Stimulated activated CD4-positive, alpha-beta T cell treated with anti-CD3 and anti-CD28 coated beads, Interleukin-1b, Interleukin-23, amount 100 ng/mL, for 1 hour (primary cell): ENCODE measurements around the gene SLC24A4.

Source experiments
- DNase-seq, 2 donors: peaks; one replicate each; pipeline ENCODE4 v3.0.0-alpha.2; 2020; ENCODE audit warnings: low read depth in 2 of 2

SLC24A4 gene

GRCh38 chr14:92500491-92500941 is 177.6 kb downstream of the SLC24A4 start:
- no peak for DNase-seq

GRCh38 chr14:92501891-92502351 is 179.0 kb downstream of the SLC24A4 start:
- DNase-seq: no peak

GRCh38 chr14:92502541-92503286 is 179.7 kb downstream of the SLC24A4 start:
- DNase-seq: no peak

- DNase-seq: no peak
Observed at GRCh38 chr14:92503756-92504491, 181.0 kb downstream of the SLC24A4 start.

GRCh38 chr14:92505826-92506225 is 182.9 kb downstream of the SLC24A4 start:
- DNase-seq: no peak

- DNase-seq: no peak
Observed at GRCh38 chr14:92506231-92506630, 183.3 kb downstream of the SLC24A4 start.

GRCh38 chr14:92507174-92507768 is 184.3 kb downstream of the SLC24A4 start:
- no peak for DNase-seq

- DNase-seq: no peak
Observed at GRCh38 chr14:92510972-92511371, 188.0 kb downstream of the SLC24A4 start.

- no peak for DNase-seq
Observed at GRCh38 chr14:92511453-92512238, 188.7 kb downstream of the SLC24A4 start.

GRCh38 chr14:92512807-92513203 is 189.8 kb downstream of the SLC24A4 start:
- no peak for DNase-seq

- no peak for DNase-seq
Observed at GRCh38 chr14:92513204-92513965, 190.4 kb downstream of the SLC24A4 start, which contains the start of gene RIN3. TSS of gene RIN3 (plus strand) at chr14:92513781. CDS start at chr14:92513933, 152 bp downstream.

- no peak for DNase-seq
Observed at GRCh38 chr14:92513966-92514843, 191.2 kb downstream of the SLC24A4 start.

GRCh38 chr14:92514844-92515514 is 192.0 kb downstream of the SLC24A4 start:
- DNase-seq: no peak

- no peak for DNase-seq
Observed at GRCh38 chr14:92515546-92516343, 192.8 kb downstream of the SLC24A4 start.

- DNase-seq: no peak
Observed at GRCh38 chr14:92516344-92516965, 193.5 kb downstream of the SLC24A4 start.

- DNase-seq: no peak
Observed at GRCh38 chr14:92516966-92517506, 194.1 kb downstream of the SLC24A4 start.

GRCh38 chr14:92517761-92518160 is 194.8 kb downstream of the SLC24A4 start:
- DNase-seq: no peak
